NCI-H510A treated with DMSO at 0.1 percent for 48 hours (cell line): ENCODE measurements around the gene IQSEC3.

Experiments used
- DNase-seq: peaks from one replicate; lab custom pipeline; 2025; lab: John Stamatoyannopoulos, UW

Gene IQSEC3

DNA sequence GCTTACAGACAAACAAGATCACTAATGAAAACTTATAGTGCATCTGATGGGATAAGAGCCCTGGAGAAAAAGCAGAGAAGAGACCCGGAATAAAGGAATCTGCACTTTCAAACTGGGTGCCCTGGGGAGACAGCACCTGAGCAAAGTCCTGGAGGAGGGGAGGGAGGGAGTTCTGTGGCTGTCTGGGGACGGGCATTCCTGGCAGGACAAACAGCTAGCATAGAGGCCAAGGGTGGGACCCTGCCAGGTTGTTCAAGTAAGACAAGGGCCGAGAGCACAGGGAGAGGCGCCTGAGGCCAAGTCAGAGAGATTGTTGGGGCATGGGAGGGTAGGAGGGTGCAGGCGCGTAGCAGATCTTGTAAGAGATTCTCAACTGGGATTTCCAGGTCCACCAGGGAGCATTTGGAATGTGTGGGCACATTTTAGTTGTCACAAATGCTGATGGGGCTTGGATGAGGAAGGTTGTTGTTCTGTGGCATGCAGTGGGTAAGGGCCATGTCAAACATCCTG is 14.2 kb downstream of the IQSEC3 start:
- no peak for DNase-seq

DNA sequence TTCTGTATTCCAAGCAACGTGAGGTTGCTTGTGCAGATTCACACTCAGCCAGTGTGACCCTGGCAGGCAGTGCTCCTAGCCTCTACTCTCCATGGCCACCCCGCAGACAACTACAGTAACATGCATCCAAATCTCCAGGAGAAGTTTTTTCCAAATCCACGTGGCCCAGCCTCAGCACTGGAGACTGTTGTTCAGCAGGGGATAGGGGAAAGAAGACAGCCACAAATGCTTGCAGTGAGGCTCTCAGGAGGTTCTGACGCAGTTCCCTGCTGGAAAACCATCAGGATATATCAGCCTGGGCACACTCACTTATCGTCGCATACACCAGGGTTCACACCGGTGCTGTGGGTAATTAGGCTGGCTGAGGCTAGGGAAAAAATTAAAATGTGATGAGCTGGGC is 16.2 kb downstream of the IQSEC3 start:
- DNase-seq, result no peak

GRCh38 chr12:84056-84455 is 17.5 kb downstream of the IQSEC3 start:
- DNase-seq, result no peak

DNA sequence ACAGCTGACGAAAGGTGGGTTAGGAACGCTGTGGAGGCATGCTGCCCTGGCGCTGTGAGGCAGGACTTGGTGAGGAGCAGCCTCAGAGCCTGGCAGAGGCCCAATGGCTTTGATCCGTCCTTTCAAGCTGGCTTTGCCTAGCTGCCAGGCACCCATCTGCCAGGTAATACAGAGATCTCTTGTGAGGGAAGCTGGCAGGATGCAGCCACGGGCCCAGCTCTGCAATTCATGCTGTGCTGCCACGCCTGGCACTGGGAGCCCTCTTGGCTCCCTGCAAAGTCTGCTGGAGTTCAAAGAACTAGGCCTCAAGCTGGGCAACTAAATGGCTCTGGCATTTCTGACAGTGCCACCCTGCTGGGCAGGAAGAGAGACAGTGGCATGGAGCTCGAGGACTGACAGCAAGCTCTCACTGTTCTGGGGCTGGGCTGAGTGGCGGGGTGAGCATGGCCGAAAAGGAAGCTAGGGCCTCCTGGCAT is 18.7 kb downstream of the IQSEC3 start:
- no peak for DNase-seq

DNA sequence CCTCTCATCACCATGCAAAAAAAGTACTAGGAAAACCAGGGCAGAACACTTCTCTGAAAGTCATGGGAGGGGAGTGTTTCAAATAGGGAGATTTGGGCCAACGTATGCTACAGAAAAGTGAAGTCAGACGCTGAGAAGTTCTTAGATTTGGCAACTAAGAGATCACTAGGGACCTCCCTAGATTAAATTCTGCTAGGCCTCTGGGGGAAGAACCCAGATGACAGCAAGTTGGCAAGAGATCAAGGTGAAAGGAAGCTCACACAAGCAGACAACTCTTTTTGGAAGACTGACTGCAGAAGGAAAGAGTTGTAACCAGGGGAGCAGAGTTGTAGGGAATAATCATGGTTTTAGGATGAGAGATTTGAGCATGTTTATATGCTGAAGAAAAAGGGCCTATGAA is 20.7 kb downstream of the IQSEC3 start:
- no peak for DNase-seq

GRCh38 chr12:87856-88255 is 21.3 kb downstream of the IQSEC3 start:
- DNase-seq, result no peak

DNA sequence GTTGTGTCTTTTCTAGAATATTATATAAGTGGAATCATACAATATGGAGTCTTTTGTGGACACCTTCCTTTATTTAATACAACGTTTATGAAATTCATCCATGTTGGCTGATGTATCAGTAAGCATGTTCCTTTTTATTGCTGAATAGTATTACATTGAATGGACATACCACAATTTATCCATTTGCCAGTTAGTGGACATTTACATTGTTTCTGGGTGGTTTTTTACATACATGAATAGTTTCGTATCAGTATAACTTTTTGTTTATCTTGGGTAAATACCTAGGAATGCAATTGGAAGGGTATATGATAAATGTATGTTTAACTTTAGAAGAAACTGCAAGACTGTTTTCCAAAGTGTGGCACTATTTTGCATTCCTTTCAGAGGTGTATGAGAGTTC is 23.1 kb downstream of the IQSEC3 start:
- DNase-seq, result no peak

DNA sequence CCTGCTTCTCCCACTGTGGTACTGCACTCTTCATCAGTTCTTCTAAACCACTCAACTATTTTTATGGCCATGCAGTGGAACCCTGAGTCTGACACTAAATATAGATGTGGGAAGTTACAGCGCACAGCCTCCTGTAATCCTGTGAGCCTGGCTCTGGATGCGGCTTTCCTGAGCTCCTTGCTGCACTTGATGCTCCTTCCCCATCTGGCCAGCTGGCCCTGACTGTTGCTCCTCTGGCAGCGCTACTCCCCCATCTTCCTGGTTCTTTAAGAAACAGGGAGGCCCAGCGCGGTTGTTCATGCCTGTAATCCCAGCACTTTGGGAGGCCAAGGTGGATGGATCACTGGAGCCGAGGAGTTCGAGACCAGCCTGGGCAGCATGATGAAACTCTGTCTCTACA is 24.6 kb downstream of the IQSEC3 start:
- no peak for DNase-seq

DNA sequence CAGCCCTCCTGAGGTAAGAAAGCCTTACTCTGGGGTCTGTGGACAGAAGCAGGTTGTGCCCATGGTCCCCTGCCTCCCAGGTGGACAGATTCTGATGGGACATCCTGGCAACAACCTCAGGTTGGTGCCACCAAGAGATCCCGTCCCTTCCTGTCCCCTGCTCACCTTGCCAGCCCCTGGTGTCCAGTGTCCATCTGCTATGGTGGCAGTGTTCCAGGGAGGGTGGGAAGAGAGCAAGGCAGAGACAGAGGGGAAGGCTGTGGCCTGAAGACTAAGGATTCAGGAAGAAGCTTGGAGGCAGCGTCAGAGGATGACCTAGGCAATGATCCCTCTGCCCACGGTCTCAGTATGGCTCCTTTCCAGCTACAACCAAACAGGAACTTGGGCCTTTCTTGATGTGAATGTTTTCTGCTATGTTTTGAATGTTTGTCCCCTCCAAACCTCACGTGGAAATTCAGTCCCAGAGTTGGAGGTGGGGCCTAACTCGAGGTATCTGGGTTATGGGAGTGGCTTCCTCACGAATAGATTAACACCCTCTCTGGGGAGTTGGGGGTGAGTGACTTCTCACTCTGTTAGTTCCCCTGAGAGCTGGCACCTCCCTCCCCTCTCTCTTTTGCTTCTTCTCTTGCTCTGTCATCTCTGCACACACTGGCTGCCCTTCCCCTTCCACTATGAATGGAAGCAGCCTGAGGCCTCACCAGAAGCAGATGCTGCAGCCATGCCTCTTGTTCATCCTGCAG is 26.9 kb downstream of the IQSEC3 start:
- no peak for DNase-seq

- no peak for DNase-seq
Measured at GRCh38 chr12:96543-96942, 30.0 kb downstream of the IQSEC3 start.

DNA sequence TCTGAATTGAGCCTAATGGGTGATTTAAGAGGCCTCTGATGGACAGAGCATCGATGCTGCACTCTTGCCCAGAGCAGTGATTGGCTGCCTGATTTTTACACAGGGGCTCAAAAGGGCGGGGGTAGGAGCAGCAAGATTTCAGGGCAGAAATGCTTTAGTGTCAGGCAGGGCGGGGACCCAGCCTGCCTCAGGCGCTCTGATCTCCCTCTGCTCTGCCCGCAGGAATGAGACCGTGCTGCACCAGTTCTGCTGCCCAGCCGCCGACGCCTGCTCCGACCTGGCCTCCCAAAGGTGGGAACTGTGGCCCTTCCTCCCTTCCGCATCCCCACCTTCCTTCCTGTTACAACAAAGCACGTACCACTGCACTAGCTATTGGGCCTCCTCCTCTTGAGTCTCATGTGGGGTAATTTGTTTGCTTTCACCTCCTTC is 32.4 kb downstream of the IQSEC3 start:
- no peak for DNase-seq

DNA sequence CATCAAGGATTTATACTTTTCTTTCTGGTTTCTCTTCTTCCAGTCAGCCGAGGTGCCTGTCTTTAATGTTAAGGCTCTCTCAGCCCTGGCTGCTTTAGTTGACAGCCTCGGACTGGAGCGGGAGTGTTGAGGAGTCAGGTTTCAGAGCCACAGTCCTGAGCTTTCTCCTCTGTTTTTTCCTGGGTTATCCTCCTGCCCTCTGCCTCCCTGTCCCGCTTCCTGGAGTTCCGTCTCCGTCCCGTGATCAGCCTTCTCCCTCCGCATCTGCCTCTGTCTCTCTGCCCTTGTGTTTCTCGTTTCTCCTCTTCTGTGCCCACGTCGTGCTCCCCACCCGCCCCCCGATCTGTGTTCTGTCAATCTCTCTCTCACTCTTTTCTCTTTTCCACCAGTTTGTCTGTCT is 33.0 kb downstream of the IQSEC3 start:
- DNase-seq, result peak; percentile 26

- DNase-seq, result no peak
Measured at GRCh38 chr12:101969-102878, 35.7 kb downstream of the IQSEC3 start.

DNA sequence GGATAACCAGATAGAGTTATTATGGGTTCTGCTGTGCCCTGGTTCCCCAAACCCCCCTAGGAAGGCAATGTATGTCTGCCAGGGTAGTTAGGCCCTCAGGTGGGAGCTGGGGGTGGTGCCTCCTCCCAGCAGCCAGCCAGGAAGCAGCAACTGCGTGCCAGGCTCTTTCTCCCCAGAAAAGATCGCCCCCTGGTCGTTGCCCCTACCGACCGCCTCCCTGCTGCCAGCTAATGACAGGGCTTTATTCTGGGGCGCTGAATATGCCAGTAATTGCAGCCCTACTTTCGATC is 36.3 kb downstream of the IQSEC3 start:
- DNase-seq, result no peak

DNA sequence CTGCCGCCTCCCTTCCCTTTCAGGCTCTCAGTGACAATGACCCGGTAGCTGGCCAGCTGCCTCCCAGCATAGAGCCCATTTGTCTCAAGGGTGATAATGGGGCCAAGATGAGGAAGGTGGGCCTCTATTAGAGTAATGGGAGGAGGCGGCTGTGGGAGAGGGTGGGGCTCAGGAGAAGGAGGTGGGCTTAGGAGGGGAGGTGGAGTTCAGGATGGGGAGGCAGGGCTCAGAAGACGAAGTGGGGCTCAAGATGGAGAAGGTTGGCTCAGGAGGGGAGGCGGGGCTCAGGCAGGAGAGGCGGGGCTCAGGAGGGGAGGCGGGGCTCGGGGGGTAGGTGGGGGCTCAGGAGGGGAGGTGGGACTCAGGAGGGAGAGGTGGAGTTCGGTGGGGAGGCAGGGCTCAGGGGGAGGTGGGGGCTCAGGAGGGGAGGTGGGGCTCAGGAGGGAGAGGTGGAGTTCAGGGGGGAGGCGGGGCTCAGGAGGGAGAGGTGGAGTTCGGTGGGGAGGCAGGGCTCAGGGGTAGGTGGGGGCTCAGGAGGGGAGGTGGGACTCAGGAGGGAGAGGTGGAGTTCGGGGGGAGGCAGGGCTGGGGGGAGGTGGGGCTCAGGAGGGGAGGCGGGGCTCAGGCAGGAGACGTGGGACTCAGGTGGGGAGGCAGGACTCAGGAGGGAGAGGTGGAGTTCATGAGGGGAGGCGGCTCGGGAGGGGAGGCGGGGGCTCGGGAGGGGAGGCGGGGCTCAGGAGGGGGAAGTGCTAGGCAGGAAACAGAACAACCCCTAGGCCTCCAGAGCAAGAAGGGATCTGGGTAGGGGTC is 36.8 kb downstream of the IQSEC3 start:
- no peak for DNase-seq

DNA sequence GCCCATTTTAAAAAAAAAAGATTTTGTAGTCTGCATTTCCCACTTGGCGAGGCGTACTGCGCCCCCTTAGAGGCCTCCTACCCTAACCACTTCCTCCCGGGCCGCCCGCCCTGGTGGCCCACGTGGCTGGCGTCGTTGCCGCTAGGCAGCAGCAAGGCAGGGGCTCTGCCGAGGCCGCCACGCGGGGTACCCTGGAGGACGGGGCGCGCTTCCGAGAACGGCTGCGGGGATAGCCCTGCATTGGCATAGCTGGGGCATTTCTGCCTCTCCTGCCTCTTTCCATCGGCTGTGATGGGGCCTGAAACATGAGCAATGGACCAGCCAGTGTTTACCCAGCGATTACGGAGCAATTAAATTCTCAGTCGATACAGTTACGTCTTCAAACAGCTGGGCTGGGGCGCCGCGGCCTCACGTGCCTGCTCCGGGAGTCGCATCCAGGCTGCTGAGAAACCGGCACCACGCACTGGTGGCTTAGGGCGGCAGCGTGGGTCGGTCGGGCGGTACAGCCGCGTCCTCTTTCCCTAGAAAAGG is 38.0 kb downstream of the IQSEC3 start:
- DNase-seq, result peak; percentile 94

DNA sequence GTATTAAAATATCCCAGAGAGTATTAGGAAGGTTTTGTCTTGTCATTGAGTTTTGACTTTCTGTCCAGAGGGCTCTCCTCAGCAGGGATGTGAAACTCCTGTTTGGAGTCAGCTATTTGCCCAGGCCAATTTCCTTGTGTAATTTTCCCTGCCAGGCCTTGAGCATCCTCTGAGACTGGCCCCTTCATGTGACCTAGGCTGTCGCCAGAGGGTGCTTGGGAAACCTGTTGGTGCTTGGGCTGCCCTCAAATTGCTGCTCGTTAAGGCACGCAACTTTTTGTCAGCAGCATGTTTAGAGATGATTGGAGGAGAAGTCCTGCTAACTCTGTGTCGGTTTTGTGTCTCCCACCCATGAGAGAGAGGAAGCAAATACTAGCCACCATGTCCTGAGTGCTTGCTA is 39.1 kb downstream of the IQSEC3 start:
- DNase-seq, result no peak

- peak; percentile 92 for DNase-seq
Measured at GRCh38 chr12:106118-106591, 39.6 kb downstream of the IQSEC3 start.

- DNase-seq, result peak; percentile 80
Measured at GRCh38 chr12:108594-108993, 42.0 kb downstream of the IQSEC3 start.

DNA sequence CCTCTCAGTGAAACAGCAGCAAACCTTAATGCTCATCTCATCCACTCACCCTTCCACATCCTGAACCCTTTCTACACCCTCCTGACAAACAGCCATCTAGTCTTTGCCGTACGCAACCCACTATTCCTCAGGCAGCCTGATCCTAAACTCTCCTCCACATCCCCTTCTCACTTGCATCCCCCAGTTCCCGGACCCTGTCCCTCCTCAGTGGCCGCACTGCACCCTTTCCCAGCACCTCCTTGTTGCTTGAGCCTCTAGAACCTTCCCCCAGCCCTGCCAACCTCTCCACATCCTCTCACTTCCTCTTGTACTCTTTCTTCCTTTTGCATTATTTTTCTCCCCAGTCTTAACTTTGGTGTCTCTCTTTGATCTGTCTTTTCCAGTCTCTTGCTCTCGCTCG is 42.9 kb downstream of the IQSEC3 start:
- no peak for DNase-seq

- DNase-seq, result no peak
Measured at GRCh38 chr12:109872-110271, 43.3 kb downstream of the IQSEC3 start.
